GM23338 (cell line): ENCODE results near the gene DDX56. TPM values are rescaled to one million over a fixed set of nuclear protein-coding genes. Genes with fewer than 3 reads are reported as not detected.

Experiments
- ATAC-seq: fragments of 200-7000 bp; cut with Tn5 transposase; 3 replicates; pipeline ENCODE4 v1.9.1; 2020
- DNase-seq: peaks from one replicate; pipeline ENCODE4 v3.0.0-alpha.2; 2015; ENCODE audit warnings: low spot score
- H2AFZ ChIP-seq: fragments of 200-600 bp; sonication (generic); 2 replicates; pipeline ENCODE4 v1.8.0; 2016; ENCODE audit warnings: antibody characterized with exemption, mild to moderate bottlenecking, moderate library complexity
- H3F3A ChIP-seq: fragments of 200-600 bp; sonication (generic); replicated peaks from 2 replicates; pipeline ENCODE4 v1.8.0; 2017; ENCODE audit warnings: antibody characterized with exemption, mixed run types, low read depth
- H3K27ac ChIP-seq: fragments of 200-600 bp; sonication (generic); 2 replicates; pipeline ENCODE4 v1.6.1; 2016; ENCODE audit warnings: low read depth
- H3K27me3 ChIP-seq: fragments of 200-600 bp; sonication (generic); 2 replicates; pipeline ENCODE4 v1.8.0; 2016; ENCODE audit warnings: mild to moderate bottlenecking, mixed run types, moderate library complexity; ENCODE audit not compliant: insufficient read depth
- H3K36me3 ChIP-seq: fragments of 200-600 bp; sonication (generic); 2 replicates; pipeline ENCODE4 v1.8.0; 2016; ENCODE audit warnings: mild to moderate bottlenecking; ENCODE audit not compliant: insufficient read depth
- H3K4me1 ChIP-seq: fragments of 200-600 bp; sonication (generic); 2 replicates; pipeline ENCODE4 v1.8.0; 2016; ENCODE audit warnings: mild to moderate bottlenecking, moderate library complexity; ENCODE audit not compliant: insufficient read depth
- H3K4me2 ChIP-seq: fragments of 200-600 bp; sonication (generic); 2 replicates; pipeline ENCODE4 v1.7.1; 2017; ENCODE audit warnings: mixed run types
- H3K4me3 ChIP-seq: fragments of 200-600 bp; sonication (generic); 2 replicates; pipeline ENCODE4 v1.6.1; 2016; ENCODE audit warnings: mixed run types
- H3K79me2 ChIP-seq: fragments of 200-600 bp; sonication (generic); replicated peaks from 2 replicates; pipeline ENCODE4 v1.8.0; 2017; ENCODE audit warnings: mild to moderate bottlenecking; ENCODE audit not compliant: insufficient read depth
- H3K9me2 ChIP-seq: fragments of 200-600 bp; sonication (generic); 2 replicates; pipeline ENCODE4 v1.8.0; 2017; ENCODE audit not compliant: insufficient read depth
- H4K20me1 ChIP-seq: fragments of 200-600 bp; sonication (generic); replicated peaks from 2 replicates; pipeline ENCODE4 v1.8.0; 2017; ENCODE audit warnings: mild to moderate bottlenecking; ENCODE audit not compliant: insufficient read depth
- H3K27ac Mint-ChIP-seq: 2 replicates; pipeline ENCODE4 v1.8.0; 2020; ENCODE audit warnings: inconsistent platforms, mild to moderate bottlenecking, moderate library complexity, mixed read lengths
- H3K27me3 Mint-ChIP-seq: 3 replicates; pipeline ENCODE4 v1.8.0; 2022; ENCODE audit warnings: low read depth, mild to moderate bottlenecking, moderate library complexity, mixed read lengths, inconsistent platforms; ENCODE audit not compliant: insufficient read depth, poor library complexity
- H3K36me3 Mint-ChIP-seq: 3 replicates; pipeline ENCODE4 v1.8.0; 2021; ENCODE audit warnings: low read depth, mild to moderate bottlenecking, inconsistent platforms, moderate library complexity, mixed read lengths
- H3K4me1 Mint-ChIP-seq: 3 replicates; pipeline ENCODE4 v1.8.0; 2020; ENCODE audit warnings: mild to moderate bottlenecking, inconsistent platforms, mixed read lengths
- H3K4me3 Mint-ChIP-seq: 3 replicates; pipeline ENCODE4 v1.8.0; 2021; ENCODE audit warnings: moderate library complexity, mild to moderate bottlenecking, inconsistent platforms, mixed read lengths
- H3K9me3 Mint-ChIP-seq: 3 replicates; pipeline ENCODE4 v1.8.0; 2020; ENCODE audit warnings: moderate library complexity, mild to moderate bottlenecking, inconsistent platforms, mixed read lengths
- CTCF ChIP-seq, 2 experiments: fragments of 200-600 bp in 1 of 2; sonication (generic) in 1 of 2; conservative IDR thresholded peaks; 2 replicates each; pipeline versions ENCODE4 v1.5.1 to v1.6.1; 2016 to 2017; ENCODE audit warnings: antibody characterized with exemption in 2 of 2, low read depth in 2 of 2, mild to moderate bottlenecking in 2 of 2, moderate library complexity in 1 of 2
- ETS1 ChIP-seq: IDR thresholded peaks from 2 replicates; pipeline ENCODE4 v1.6.1; 2016; ENCODE audit warnings: antibody characterized with exemption
- EZH2 ChIP-seq: fragments of 200-600 bp; sonication (generic); IDR thresholded peaks from one replicate; pipeline ENCODE4 v1.8.0; 2017; ENCODE audit warnings: antibody characterized with exemption, mild to moderate bottlenecking, low read depth; ENCODE audit not compliant: unreplicated experiment
- EZH2phosphoT487 ChIP-seq: fragments of 200-600 bp; sonication (generic); IDR thresholded peaks from one replicate; pipeline ENCODE4 v1.8.1; 2018; ENCODE audit warnings: antibody characterized with exemption; ENCODE audit not compliant: unreplicated experiment
- JUNB ChIP-seq: IDR thresholded peaks from one replicate; pipeline ENCODE4 v1.6.1; 2016; ENCODE audit warnings: antibody characterized with exemption; ENCODE audit not compliant: unreplicated experiment
- POLR2AphosphoS5 ChIP-seq: IDR thresholded peaks from 2 replicates; pipeline ENCODE4 v1.6.1; 2016; ENCODE audit warnings: antibody characterized with exemption, low read depth
- STAT1 ChIP-seq: IDR thresholded peaks from one replicate; pipeline ENCODE4 v1.6.1; 2016; ENCODE audit warnings: antibody characterized with exemption; ENCODE audit not compliant: unreplicated experiment
- ZNF114 ChIP-seq: fragments of 250-450 bp; sonication (Bioruptor Pico); IDR thresholded peaks from 2 replicates; pipeline ENCODE4 v1.5.0; 2020; ENCODE audit warnings: mild to moderate bottlenecking, moderate library complexity
- ZNF462 ChIP-seq: fragments of 250-450 bp; sonication (Bioruptor Pico); IDR thresholded peaks from 2 replicates; pipeline ENCODE4 v1.5.0; 2020; ENCODE audit warnings: mild to moderate bottlenecking, moderate library complexity
- polyA plus RNA-seq: library from polyadenylated mRNA; unstranded; fragments of >200 nt; fragmentation: Nextera tagmentation; extraction: Ambion mirVana; gene quantifications from 2 replicates; pipeline ENCODE4 v1.2.1, GENCODE V29; 2016
- total RNA-seq: library from RNA; depleted of rRNA; stranded (reverse); fragments of >200 nt; shearing (Covaris generic); gene quantifications from 2 replicates; pipeline ENCODE4 v1.2.3, GENCODE V29; 2014
- TF ChIP-seq, protein P1 (sequence below): IDR thresholded peaks from one replicate; pipeline ENCODE4 v1.6.1; 2018; ENCODE audit warnings: antibody characterized with exemption; ENCODE audit not compliant: unreplicated experiment

Gene DDX56
- total and polyA plus RNA-seq, 2 experiments from 2014 or later = 44.1 to 72.3 TPM

DNA sequence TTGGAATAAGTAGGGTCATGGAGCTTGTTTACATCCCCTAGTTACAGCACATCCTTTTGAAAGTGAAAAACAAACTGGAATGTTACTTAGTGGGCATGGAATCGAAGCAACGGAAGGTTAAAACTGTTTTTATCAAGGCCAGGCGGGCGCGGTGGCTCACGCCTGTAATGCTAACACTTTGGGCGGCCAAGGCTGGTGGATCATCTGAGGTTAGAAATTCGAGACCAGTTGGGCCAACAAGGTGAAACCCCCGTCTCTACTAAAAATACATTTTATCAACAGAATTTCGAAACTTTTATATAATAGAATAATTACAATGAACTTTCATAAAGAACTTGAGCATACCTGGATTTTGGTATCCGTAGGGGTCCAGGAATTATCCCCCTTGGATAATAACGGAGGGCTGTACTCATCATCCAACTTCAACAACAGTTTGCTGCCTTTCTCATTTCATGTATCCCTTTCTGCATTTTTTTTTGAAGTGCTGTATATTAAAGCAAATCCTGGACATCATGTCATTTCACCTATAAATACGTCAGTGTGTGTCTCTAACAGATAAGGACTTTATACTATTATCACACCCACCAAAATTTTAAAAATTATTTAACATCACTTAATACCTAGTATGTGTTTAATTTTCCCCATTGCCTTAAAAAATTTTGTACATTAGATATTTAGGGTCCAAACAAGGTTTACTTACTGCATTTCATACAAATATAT, 9.6 kb upstream of the DDX56 start (continued):
- TF ChIP-seq ZNF462 = no peak
- TF ChIP-seq EZH2phosphoT487 = no peak
- TF ChIP-seq CTCF (conservative IDR thresholded peaks at IDR 0.05; ENCODE audit: low read depth in 2 of 2) = no peak

- peak within 1 kb of the TSS; percentile 98 for H3K27ac ChIP-seq
- peaks cover 8% of the 10 kb centered on the region for H3K4me1 Mint-ChIP-seq
- peak within 1 kb of the TSS; percentile 96 for H3K4me2 ChIP-seq
- no peaks in the 10 kb centered on the region; the same call in 1 of the 2 replicates for H4K20me1 ChIP-seq
- peaks cover 24% of the 10 kb centered on the region for H3K79me2 ChIP-seq
- H3K27ac Mint-ChIP-seq = peak within 1 kb of the TSS; percentile 96
- H3K9me2 ChIP-seq = no peaks in the 10 kb centered on the region
- H2AFZ ChIP-seq = peak within 1 kb of the TSS; percentile 90
- peak; percentile 98 for DNase-seq
- no peaks in the 10 kb centered on the region for H3K27me3 ChIP-seq
- peaks cover 31% of the 10 kb centered on the region for H3K36me3 Mint-ChIP-seq
- peak within 1 kb of the TSS; percentile 96 for H3K4me3 ChIP-seq
- peaks cover 2% of the 10 kb centered on the region; the same call in 1 of the 3 replicates for H3K9me3 Mint-ChIP-seq
- H3K36me3 ChIP-seq = peaks cover 20% of the 10 kb centered on the region
- peaks cover 15% of the 10 kb centered on the region for H3K27me3 Mint-ChIP-seq
- no peaks in the 10 kb centered on the region for H3F3A ChIP-seq
- peak within 1 kb of the TSS; percentile 90 for H3K4me3 Mint-ChIP-seq
- H3K4me1 ChIP-seq = peaks cover 6% of the 10 kb centered on the region; the same call in 1 of the 2 replicates
- ATAC-seq = peak; percentile 92
- TF ChIP-seq JUNB (no peak), EZH2phosphoT487 (no peak), ETS1 (no peak), EZH2 (no peak), ZNF114 (no peak), POLR2AphosphoS5 (peak; percentile 98), STAT1 (no peak)
- TF ChIP-seq, protein P1, sequence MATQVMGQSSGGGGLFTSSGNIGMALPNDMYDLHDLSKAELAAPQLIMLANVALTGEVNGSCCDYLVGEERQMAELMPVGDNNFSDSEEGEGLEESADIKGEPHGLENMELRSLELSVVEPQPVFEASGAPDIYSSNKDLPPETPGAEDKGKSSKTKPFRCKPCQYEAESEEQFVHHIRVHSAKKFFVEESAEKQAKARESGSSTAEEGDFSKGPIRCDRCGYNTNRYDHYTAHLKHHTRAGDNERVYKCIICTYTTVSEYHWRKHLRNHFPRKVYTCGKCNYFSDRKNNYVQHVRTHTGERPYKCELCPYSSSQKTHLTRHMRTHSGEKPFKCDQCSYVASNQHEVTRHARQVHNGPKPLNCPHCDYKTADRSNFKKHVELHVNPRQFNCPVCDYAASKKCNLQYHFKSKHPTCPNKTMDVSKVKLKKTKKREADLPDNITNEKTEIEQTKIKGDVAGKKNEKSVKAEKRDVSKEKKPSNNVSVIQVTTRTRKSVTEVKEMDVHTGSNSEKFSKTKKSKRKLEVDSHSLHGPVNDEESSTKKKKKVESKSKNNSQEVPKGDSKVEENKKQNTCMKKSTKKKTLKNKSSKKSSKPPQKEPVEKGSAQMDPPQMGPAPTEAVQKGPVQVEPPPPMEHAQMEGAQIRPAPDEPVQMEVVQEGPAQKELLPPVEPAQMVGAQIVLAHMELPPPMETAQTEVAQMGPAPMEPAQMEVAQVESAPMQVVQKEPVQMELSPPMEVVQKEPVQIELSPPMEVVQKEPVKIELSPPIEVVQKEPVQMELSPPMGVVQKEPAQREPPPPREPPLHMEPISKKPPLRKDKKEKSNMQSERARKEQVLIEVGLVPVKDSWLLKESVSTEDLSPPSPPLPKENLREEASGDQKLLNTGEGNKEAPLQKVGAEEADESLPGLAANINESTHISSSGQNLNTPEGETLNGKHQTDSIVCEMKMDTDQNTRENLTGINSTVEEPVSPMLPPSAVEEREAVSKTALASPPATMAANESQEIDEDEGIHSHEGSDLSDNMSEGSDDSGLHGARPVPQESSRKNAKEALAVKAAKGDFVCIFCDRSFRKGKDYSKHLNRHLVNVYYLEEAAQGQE = no peak
These were observed 8.3 kb upstream of the DDX56 start, which contains the start of gene TMED4 for GRCh38 chr7:44581879-44582603. TMED4 (minus strand) TSS chr7:44582231; CDS start chr7:44582206, 25 bp downstream.
